ENCODE measurements around the gene RCSD1. TPM values are rescaled to one million over a fixed set of nuclear protein-coding genes. Genes with fewer than 3 reads are reported as not detected.

The RCSD1 gene
- total and polyA plus RNA-seq, 12 donors = 9.0 to 50.2 (median 37.4) TPM

DNA sequence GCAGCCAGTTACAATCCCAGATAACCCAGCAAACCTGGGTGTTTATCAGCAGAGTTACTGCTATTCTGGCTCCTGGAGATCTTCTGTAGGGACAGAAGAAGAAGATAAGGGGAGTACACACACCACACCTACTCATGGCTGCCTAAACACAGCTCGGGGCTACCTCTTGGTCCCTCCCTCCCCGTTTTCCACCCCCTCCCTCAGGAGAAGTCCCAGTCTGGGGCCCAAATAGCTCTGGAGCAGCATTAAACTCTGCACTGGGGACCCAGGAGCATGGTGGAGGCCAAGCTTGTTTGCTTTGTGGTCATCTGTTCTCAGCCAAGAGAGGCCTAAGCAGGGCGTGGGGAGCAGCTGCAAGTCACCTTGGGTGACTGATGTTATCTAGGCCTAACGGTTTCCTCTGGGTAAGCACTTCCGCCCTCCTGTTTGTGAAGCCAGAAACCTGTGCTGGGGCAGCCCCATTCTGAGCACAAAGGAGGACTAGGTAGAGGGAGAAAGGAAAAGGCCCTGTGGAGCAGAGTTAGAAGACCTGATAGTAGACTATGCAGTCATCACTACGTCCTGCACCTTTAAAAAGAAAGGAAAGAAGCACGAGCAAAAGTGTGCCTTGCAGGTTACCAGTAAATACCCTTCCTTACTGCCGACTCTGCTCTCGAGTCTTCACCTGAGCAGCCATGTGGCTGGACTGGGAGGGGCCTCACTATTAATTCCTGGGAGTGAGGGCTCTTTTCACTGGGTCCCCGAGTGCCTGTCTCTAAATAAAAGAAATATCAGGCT lies 2.0 kb upstream of the RCSD1 start:
- peaks cover 0 to 8% (median 0%) of the 10 kb centered on the region in 11 donors for H3K9me3 ChIP-seq
- H3K36me3 ChIP-seq = no peaks in the 10 kb centered on the region
- no peak for DNase-seq
- H3K4me1 ChIP-seq = peaks cover 14 to 58% (median 51%) of the 10 kb centered on the region in 9 donors
- 45 to 52% methylated on average over 10 of the region's 10 CpGs for WGBS, 2 donors
- no peaks in the 10 kb centered on the region for H3K27me3 ChIP-seq
- peak overlapping the region; percentile 29 to 99 (median 97) for H3K27ac ChIP-seq
- intact Hi-C loops (cut with DNase I) = loop anchor here in 1 of 10 donors (2.0 kb wide), 1 partner anchor 57 kb away; no protein-coding TSS in a partner anchor
- TF ChIP-seq, protein P1, sequence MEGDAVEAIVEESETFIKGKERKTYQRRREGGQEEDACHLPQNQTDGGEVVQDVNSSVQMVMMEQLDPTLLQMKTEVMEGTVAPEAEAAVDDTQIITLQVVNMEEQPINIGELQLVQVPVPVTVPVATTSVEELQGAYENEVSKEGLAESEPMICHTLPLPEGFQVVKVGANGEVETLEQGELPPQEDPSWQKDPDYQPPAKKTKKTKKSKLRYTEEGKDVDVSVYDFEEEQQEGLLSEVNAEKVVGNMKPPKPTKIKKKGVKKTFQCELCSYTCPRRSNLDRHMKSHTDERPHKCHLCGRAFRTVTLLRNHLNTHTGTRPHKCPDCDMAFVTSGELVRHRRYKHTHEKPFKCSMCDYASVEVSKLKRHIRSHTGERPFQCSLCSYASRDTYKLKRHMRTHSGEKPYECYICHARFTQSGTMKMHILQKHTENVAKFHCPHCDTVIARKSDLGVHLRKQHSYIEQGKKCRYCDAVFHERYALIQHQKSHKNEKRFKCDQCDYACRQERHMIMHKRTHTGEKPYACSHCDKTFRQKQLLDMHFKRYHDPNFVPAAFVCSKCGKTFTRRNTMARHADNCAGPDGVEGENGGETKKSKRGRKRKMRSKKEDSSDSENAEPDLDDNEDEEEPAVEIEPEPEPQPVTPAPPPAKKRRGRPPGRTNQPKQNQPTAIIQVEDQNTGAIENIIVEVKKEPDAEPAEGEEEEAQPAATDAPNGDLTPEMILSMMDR (IDR thresholded peaks at IDR 0.05) = no peak
- peak in 6 of 8 donors; percentile 14 to 48 (median 24) for ATAC-seq
- H3K4me3 ChIP-seq = peak overlapping the region in 1 of 10 donors; percentile 87

DNA sequence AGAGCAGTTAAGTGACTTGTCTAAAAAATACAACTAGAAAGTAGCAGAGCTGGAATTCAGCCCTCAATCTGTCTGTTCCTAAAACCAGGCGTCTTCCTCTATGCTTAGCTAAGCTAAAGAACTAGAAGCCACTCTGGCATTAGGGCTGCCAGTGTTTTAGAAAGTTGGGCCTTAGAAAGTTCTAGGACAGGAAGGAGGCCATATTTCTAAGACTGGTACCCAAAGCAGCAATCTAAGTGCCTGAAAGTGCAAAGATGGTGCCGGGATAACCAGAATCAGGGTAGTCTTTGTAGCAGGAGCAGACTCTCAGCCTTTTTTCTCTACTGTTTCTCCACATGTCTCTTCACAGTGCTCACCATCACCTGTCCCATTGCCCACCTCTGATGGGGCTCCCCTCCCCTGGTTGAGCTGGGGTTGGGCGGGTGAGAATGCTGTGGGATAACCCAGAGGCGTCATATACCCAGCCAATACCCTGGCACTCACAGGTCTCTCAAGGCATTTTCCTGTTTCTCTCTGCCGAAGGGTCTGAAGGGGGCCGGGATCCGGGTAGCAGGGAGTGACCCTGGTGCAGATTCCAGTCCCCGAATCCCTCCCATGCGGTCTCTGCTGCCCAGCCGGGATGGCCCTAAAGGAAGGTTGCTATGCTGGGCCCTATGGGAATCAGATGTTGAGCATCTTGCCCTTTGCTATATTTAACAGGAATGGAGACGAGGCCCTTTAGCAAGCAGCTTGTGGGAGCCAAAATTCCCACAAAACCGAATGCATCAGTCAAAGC lies 1.1 kb upstream of the RCSD1 start:
- TF ChIP-seq, protein P1 (IDR thresholded peaks at IDR 0.05) = no peak
- ATAC-seq (peak in 2 of 8 donors; percentile 12 to 24), DNase-seq (no peak)
- peaks cover 0 to 8% (median 0%) of the 10 kb centered on the region in 9 donors for H3K36me3 ChIP-seq
- H3K27ac ChIP-seq = peak overlapping the region; percentile 9 to 99 (median 97)
- 53 to 58% methylated on average over 12 of the region's 12 CpGs for WGBS, 2 donors
- peaks cover 14 to 66% (median 60%) of the 10 kb centered on the region in 9 donors for H3K4me1 ChIP-seq
- peaks cover 0 to 8% (median 0%) of the 10 kb centered on the region in 11 donors for H3K9me3 ChIP-seq
- H3K4me3 ChIP-seq = peak overlapping the region in 6 of 10 donors; percentile 71 to 91 (median 87)
- no peaks in the 10 kb centered on the region for H3K27me3 ChIP-seq
- intact Hi-C loops (cut with DNase I) = loop anchor here in 1 of 10 donors (2.0 kb wide), 1 partner anchor 56 kb away; no protein-coding TSS in a partner anchor

DNA sequence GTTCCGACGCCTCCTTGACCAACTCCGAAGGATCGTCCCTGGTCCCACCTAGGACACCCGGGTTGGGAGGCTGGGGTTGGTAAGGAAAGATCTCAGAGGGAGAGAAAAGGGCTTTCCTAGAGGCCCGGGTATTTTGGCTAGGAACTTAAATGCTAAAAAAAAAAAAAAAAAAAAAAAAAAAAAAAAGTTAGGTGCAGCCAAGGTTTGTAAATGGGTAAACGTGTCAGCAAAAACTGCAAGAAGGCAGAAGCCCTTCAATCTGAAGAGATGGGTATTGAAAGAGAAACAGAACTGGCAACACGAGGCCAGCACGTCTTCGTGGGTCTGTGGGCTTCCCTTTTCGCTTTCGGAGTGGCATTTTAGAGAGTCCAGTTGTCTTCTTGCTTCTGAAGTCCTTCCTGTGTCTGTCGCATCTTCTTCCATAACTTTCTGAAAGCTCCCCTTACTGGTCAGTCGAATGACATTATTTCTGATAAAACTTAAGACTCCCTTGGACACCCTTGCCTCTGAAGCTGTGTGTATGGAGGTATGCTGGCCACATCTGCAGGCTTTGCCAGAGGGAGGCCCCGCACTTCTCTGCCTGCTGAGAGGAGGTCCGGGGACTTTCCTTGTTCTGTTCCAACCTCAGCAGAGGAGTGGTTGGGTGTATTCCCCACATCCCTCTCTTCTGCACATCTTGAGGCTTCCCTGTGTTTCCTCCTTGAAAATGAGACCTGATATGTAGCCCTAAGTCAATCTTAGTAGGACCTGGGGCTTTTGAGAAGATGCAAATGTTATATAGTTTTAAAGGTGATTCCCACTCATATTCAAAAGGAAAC lies 745 bp downstream of the RCSD1 start:
- H3K27me3 ChIP-seq = no peaks in the 10 kb centered on the region
- no peak for DNase-seq
- intact Hi-C loops (cut with DNase I) = loop anchor here in 5 of 10 donors (2.0 to 10.0 kb wide), 6 partner anchors 16 to 57 kb away; no protein-coding TSS in a partner anchor
- H3K9me3 ChIP-seq = no peaks in the 10 kb centered on the region
- H3K27ac ChIP-seq = peak overlapping the region; percentile 85 to 99 (median 97)
- ATAC-seq = peak in 7 of 8 donors; percentile 5 to 46 (median 30)
- H3K36me3 ChIP-seq = peaks cover 0 to 17% (median 0%) of the 10 kb centered on the region in 9 donors
- H3K4me1 ChIP-seq = peaks cover 23 to 85% (median 78%) of the 10 kb centered on the region in 9 donors
- WGBS, 2 donors = 2 to 8% methylated on average over 16 of the region's 16 CpGs
- H3K4me3 ChIP-seq = peak overlapping the region; percentile 14 to 91 (median 86)
- TF ChIP-seq, protein P1 (IDR thresholded peaks at IDR 0.05) = no peak
